Loucy (cell line): ENCODE data around the gene SINHCAF.
"Not testable (repeated sequence)": the region's sequence is repeated elsewhere in the genome, so short reads cannot be mapped to it uniquely, and the experiment has no call there.

Experiments
- H2AFZ ChIP-seq: fragments of 200-600 bp; sonication (generic); 2 replicates; pipeline ENCODE4 v1.6.0; 2016; ENCODE audit warnings: antibody characterized with exemption, mild to moderate bottlenecking, low read length, moderate library complexity
- H3F3A ChIP-seq: fragments of 200-600 bp; 2 replicates; pipeline ENCODE4 v1.6.0; 2016; ENCODE audit warnings: antibody characterized with exemption, low read depth, mild to moderate bottlenecking
- H3K27me3 ChIP-seq: fragments of 200-600 bp; sonication (generic); 2 replicates; pipeline ENCODE4 v1.6.1; 2014; ENCODE audit warnings: low read length, mild to moderate bottlenecking; ENCODE audit not compliant: insufficient read depth, poor library complexity, severe bottlenecking
- H3K36me3 ChIP-seq: fragments of 200-600 bp; sonication (generic); 2 replicates; pipeline ENCODE4 v1.6.1; 2016; ENCODE audit warnings: low read length; ENCODE audit not compliant: insufficient read depth
- H3K4me1 ChIP-seq: fragments of 200-600 bp; sonication (generic); 2 replicates; pipeline ENCODE4 v1.5.1; 2014; ENCODE audit warnings: low read length, mild to moderate bottlenecking; ENCODE audit not compliant: insufficient read depth, poor library complexity, severe bottlenecking
- H3K4me2 ChIP-seq: fragments of 200-600 bp; sonication (generic); 2 replicates; pipeline ENCODE4 v1.6.0; 2014; ENCODE audit warnings: antibody characterized with exemption, low read length, low read depth, mild to moderate bottlenecking; ENCODE audit not compliant: poor library complexity, severe bottlenecking
- H3K4me3 ChIP-seq: fragments of 200-600 bp; sonication (generic); 2 replicates; pipeline ENCODE4 v1.5.1; 2014; ENCODE audit warnings: low read length, mild to moderate bottlenecking, mixed read lengths; ENCODE audit not compliant: poor library complexity, severe bottlenecking
- H3K79me2 ChIP-seq: fragments of 200-600 bp; sonication (generic); 2 replicates; pipeline ENCODE4 v1.6.1; 2014; ENCODE audit warnings: low read length; ENCODE audit not compliant: insufficient read depth
- H3K9ac ChIP-seq: fragments of 200-600 bp; sonication (generic); 2 replicates; pipeline ENCODE4 v1.6.0; 2014; ENCODE audit warnings: mild to moderate bottlenecking, low read depth, low read length, moderate library complexity; ENCODE audit not compliant: poor library complexity, severe bottlenecking
- H3K9me2 ChIP-seq: fragments of 200-600 bp; sonication (generic); replicated peaks from 2 replicates; pipeline ENCODE4 v1.6.1; 2016; ENCODE audit warnings: low read depth, low read length, mixed read lengths
- H3K9me3 ChIP-seq: fragments of 200-600 bp; sonication (generic); 2 replicates; pipeline ENCODE4 v1.6.1; 2014; ENCODE audit warnings: mild to moderate bottlenecking, antibody characterized with exemption, low read length, low read depth; ENCODE audit not compliant: insufficient read depth
- H4K20me1 ChIP-seq: fragments of 200-600 bp; sonication (generic); 2 replicates; pipeline ENCODE4 v1.6.0; 2014; ENCODE audit warnings: antibody characterized with exemption, low read length, mild to moderate bottlenecking; ENCODE audit not compliant: insufficient read depth, poor library complexity, severe bottlenecking
- EZH2phosphoT487 ChIP-seq: fragments of 200-600 bp; IDR thresholded peaks from 2 replicates; pipeline ENCODE4 v1.6.1; 2018; ENCODE audit warnings: antibody characterized with exemption, mild to moderate bottlenecking, moderate library complexity, borderline replicate concordance
- TF ChIP-seq, protein P1 (sequence below): fragments of 200-600 bp; sonication (generic); conservative IDR thresholded peaks from 2 replicates; pipeline ENCODE4 v1.5.1; 2014; ENCODE audit warnings: mild to moderate bottlenecking, antibody characterized with exemption, low read length

SINHCAF gene

DNA sequence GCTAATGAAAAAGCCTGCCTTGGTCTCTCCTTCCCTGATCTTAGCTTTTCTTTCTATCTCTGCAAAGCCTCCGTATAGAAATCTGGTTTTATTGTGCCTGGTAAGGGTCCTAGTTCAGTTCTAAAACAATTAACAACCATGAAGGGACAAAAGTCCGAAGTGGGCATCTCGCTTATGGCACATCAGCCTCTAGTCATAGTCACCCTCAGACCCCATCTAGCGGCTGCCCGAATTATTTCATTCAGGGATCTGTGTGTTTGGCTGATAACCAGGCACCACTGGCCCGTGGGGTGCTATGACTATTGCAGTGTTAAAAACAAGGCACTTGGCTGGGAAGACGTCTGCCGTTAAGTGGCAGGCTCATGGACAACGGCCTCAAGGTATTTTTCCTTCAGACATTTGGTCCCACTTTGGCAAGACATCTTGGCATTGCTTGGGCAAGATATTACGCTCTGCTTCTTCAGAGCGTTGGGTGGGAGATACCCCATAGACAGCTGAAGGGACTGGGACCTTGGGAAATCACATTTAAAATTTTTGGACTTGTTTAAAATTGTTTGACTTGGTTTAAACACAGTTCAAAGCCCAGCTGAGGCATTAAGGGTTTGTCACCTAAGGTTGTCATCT lies 87.1 kb downstream of the SINHCAF start:
- H3K9me2 ChIP-seq, result no peaks in the 10 kb centered on the region
- peak overlapping the region; percentile 58 for H3K4me2 ChIP-seq
- no peaks in the 10 kb centered on the region for H3K36me3 ChIP-seq
- H3K9ac ChIP-seq, result no peak overlapping the region
- TF ChIP-seq, protein P1, sequence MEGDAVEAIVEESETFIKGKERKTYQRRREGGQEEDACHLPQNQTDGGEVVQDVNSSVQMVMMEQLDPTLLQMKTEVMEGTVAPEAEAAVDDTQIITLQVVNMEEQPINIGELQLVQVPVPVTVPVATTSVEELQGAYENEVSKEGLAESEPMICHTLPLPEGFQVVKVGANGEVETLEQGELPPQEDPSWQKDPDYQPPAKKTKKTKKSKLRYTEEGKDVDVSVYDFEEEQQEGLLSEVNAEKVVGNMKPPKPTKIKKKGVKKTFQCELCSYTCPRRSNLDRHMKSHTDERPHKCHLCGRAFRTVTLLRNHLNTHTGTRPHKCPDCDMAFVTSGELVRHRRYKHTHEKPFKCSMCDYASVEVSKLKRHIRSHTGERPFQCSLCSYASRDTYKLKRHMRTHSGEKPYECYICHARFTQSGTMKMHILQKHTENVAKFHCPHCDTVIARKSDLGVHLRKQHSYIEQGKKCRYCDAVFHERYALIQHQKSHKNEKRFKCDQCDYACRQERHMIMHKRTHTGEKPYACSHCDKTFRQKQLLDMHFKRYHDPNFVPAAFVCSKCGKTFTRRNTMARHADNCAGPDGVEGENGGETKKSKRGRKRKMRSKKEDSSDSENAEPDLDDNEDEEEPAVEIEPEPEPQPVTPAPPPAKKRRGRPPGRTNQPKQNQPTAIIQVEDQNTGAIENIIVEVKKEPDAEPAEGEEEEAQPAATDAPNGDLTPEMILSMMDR, result peak; percentile 84
- TF ChIP-seq EZH2phosphoT487, result no peak
- no peaks in the 10 kb centered on the region for H3K79me2 ChIP-seq
- peak overlapping the region; percentile 82 for H2AFZ ChIP-seq
- no peaks in the 10 kb centered on the region for H3K4me1 ChIP-seq
- no peaks in the 10 kb centered on the region for H4K20me1 ChIP-seq
- no peaks in the 10 kb centered on the region for H3K9me3 ChIP-seq
- no peaks in the 10 kb centered on the region for H3F3A ChIP-seq
- H3K4me3 ChIP-seq, result peak overlapping the region; percentile 58
- H3K27me3 ChIP-seq, result no peaks in the 10 kb centered on the region

DNA sequence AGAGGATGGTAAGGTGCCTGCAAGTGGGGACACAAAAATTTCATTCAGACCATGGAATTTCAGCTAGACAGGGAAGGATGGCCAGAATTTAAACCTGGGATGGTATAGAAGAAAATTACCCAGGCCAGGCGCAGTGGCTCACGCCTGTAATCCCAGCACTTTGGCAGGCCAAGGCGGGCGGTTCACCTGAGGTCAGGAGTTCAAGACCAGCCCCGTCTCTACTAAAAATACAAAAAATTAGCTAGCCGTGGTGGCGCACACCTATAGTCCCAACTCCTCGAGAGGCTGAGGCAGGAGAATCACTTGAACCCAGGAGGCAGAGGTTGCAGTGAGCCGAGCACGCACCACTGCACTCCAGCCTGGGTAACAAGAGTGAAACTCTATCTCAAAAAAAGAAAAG lies 87.6 kb downstream of the SINHCAF start:
- H3K4me3 ChIP-seq, result peak overlapping the region; percentile 58
- H3K9me3 ChIP-seq, H4K20me1 ChIP-seq, H3K79me2 ChIP-seq, H3K4me1 ChIP-seq, H3K27me3 ChIP-seq, H3K9ac ChIP-seq, H3K36me3 ChIP-seq, H3K9me2 ChIP-seq, H3F3A ChIP-seq: not testable (repeated sequence)
- H3K4me2 ChIP-seq, result peak overlapping the region; percentile 58
- H2AFZ ChIP-seq, result peak overlapping the region; percentile 82

DNA sequence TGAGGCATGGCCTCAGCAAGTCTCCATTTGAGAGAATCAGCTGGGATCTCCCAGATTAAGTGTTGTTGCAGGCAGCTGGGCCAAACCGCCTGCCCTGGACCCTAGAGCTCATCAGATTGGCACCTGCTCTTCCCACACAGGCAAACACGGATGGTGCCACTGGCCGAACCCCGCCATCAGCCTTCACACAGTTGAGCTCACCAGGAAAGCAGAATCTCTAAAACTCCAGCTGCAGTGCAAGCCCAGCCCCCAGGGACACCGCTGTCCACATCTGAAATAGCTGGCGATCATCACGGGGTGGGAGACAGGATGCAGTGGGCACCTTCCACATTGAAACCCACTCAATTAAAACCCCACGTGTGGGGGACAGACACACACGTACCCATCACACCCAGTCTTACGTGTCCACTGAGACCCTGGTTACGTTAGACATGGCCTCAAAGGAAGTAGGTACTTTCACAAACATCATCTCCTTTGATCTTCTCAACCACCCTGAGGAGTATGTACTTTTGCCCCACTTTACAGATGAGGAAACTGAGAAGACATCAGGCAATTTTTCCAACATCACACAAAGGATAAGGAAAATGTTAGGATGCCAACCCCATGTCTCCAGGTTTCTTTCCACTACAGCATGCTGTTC lies 88.8 kb downstream of the SINHCAF start:
- H3K4me1 ChIP-seq, result no peaks in the 10 kb centered on the region
- H3K4me3 ChIP-seq, result no peak overlapping the region
- H4K20me1 ChIP-seq, result no peaks in the 10 kb centered on the region
- no peaks in the 10 kb centered on the region for H3K79me2 ChIP-seq
- no peaks in the 10 kb centered on the region for H3K36me3 ChIP-seq
- H3F3A ChIP-seq, result no peaks in the 10 kb centered on the region
- H3K27me3 ChIP-seq, result no peaks in the 10 kb centered on the region
- no peaks in the 10 kb centered on the region for H3K9me2 ChIP-seq
- no peak for TF ChIP-seq EZH2phosphoT487
- TF ChIP-seq, protein P1, result no peak
- no peak overlapping the region for H2AFZ ChIP-seq
- H3K9ac ChIP-seq, result no peak overlapping the region
- no peaks in the 10 kb centered on the region for H3K9me3 ChIP-seq
- no peak overlapping the region for H3K4me2 ChIP-seq
